Activated B cell treated with CpG ODN at 0.5 μM for 24 hours (primary cell): ENCODE results near the gene FZR1. TPM values are rescaled to one million over a fixed set of nuclear protein-coding genes. Genes with fewer than 3 reads are reported as not detected.
A peak's percentile ranks its signal among the peaks of the same experiment; 100 is the strongest.
"Not testable (repeated sequence)": the region's sequence is repeated elsewhere in the genome, so short reads cannot be mapped to it uniquely, and the experiment has no call there.

Source experiments
- ATAC-seq: fragments of 200-7000 bp; cut with Tn5 transposase; one replicate; pipeline ENCODE4 v1.10.0; 2021; ENCODE audit warnings: low read depth, mild to moderate bottlenecking, moderate library complexity
- CTCF ChIA-PET: fragments of 350-600 bp; sonication (Branson Sonifier 250); formaldehyde crosslinking; loops from one replicate; lab custom pipeline; 2021; ENCODE audit warnings: antibody characterized with exemption; lab: Charles Lee
- POLR2A ChIA-PET: fragments of 350-600 bp; sonication (Branson Sonifier 250); formaldehyde crosslinking; loops from one replicate; lab custom pipeline; 2021; ENCODE audit warnings: antibody characterized with exemption; lab: Charles Lee
- DNase-seq: peaks from one replicate; pipeline ENCODE4 v3.0.0; 2022
- H3K27ac Mint-ChIP-seq: one replicate; pipeline ENCODE4 v1.8.0; 2020; ENCODE audit warnings: mixed read lengths
- H3K27me3 Mint-ChIP-seq: one replicate; pipeline ENCODE4 v1.8.0; 2021; ENCODE audit warnings: mixed read lengths
- H3K36me3 Mint-ChIP-seq: one replicate; pipeline ENCODE4 v1.8.0; 2021; ENCODE audit warnings: low read depth, mixed read lengths
- H3K4me1 Mint-ChIP-seq: one replicate; pipeline ENCODE4 v1.8.0; 2021; ENCODE audit warnings: mixed read lengths
- H3K4me3 Mint-ChIP-seq: one replicate; pipeline ENCODE4 v1.8.0; 2020; ENCODE audit warnings: mild to moderate bottlenecking, mixed read lengths
- H3K9me3 Mint-ChIP-seq: one replicate; pipeline ENCODE4 v1.8.0; 2020; ENCODE audit warnings: mixed read lengths
- CTCF ChIP-seq: fragments of 200-600 bp; IDR thresholded peaks from one replicate; pipeline ENCODE4 v1.8.0; 2022; ENCODE audit warnings: antibody characterized with exemption, mild to moderate bottlenecking
- intact Hi-C: fragments of 100-400 bp; cut with micrococcal nuclease; formaldehyde crosslinking; loops from one replicate; pipeline ENCODE4 v1.15.1; 2024
- total RNA-seq: library from RNA; stranded (reverse); gene quantifications from 2 replicates; pipeline ENCODE4 v1.2.3, GENCODE V29; 2022

Gene FZR1
- total RNA-seq, 1 donor from 2014 or later: 66.0 TPM

GRCh38 chr19:3565139-3565538 is 59.0 kb downstream of the FZR1 start:
- no peak overlapping the region for H3K27ac Mint-ChIP-seq
- no peak for DNase-seq
- CTCF ChIA-PET: interaction anchor here (1.0 kb wide), 1 partner anchor 11 kb away, joined by 4 read pairs; no protein-coding TSS in a partner anchor
- no peak overlapping the region for H3K4me3 Mint-ChIP-seq
- no peak for TF ChIP-seq CTCF
- no peaks in the 10 kb centered on the region for H3K36me3 Mint-ChIP-seq
- intact Hi-C loops: no loop called here
- H3K9me3 Mint-ChIP-seq: no peaks in the 10 kb centered on the region
- ATAC-seq: no peak
- POLR2A ChIA-PET: no interaction called here
- H3K4me1 Mint-ChIP-seq: peaks cover 5% of the 10 kb centered on the region
- H3K27me3 Mint-ChIP-seq: no peaks in the 10 kb centered on the region

DNA sequence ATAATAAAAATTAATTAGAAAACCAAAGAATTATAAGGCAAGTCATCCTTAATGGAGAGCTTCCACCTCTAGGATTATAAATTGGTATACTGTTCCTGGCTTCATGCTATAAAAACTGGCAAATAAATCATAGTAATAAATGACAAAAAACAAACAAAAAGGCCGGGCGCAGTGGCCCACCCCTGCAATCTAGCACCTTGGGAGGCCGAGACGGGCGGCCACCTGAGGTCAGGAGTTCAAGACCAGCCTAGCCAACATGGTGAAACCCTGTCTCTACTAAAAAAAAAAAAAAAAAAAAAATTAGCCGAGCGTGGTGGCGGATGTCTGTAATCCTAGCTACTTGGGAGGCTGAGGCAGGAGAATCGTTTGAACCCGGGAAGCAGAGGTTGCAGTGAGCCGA is 63.9 kb downstream of the FZR1 start:
- intact Hi-C loops: loop anchor here (5.0 to 10.0 kb wide), 3 partner anchors 192 to 402 kb away; partner anchors contain the start of genes APBA3, DAPK3, MRPL54 and NCLN

GRCh38 chr19:3570606-3571011 is 64.5 kb downstream of the FZR1 start:
- Mint-ChIP-seq H3K36me3 (peaks cover 7% of the 10 kb centered on the region), H3K9me3 (no peaks in the 10 kb centered on the region), H3K4me1 (peaks cover 19% of the 10 kb centered on the region), H3K27me3 (no peaks in the 10 kb centered on the region), H3K27ac (no peak overlapping the region), H3K4me3 (no peak overlapping the region)
- ATAC-seq: no peak
- POLR2A ChIA-PET: interaction anchor here (0.6 kb wide), 1 partner anchor 17 kb away, joined by 4 read pairs; no protein-coding TSS in a partner anchor
- no peak for DNase-seq
- no peak for TF ChIP-seq CTCF
- CTCF ChIA-PET: no interaction called here
- intact Hi-C loops: loop anchor here (5.0 to 10.0 kb wide), 3 partner anchors 192 to 402 kb away; partner anchors contain the start of genes APBA3, DAPK3, MRPL54 and NCLN

More for the DNA sequence above, 63.9 kb downstream of the FZR1 start:
- POLR2A ChIA-PET: interaction anchor here (0.5 kb wide), 1 partner anchor 760 kb away, joined by 4 read pairs; no protein-coding TSS in a partner anchor
- ATAC-seq, H3K36me3 Mint-ChIP-seq, DNase-seq, H3K27me3 Mint-ChIP-seq, H3K4me3 Mint-ChIP-seq, H3K9me3 Mint-ChIP-seq, CTCF ChIA-PET, H3K27ac Mint-ChIP-seq: not testable (repeated sequence)
- peaks cover 15% of the 10 kb centered on the region for H3K4me1 Mint-ChIP-seq

- Mint-ChIP-seq H3K4me3 (peak overlapping the region; percentile 81), H3K27ac (peak overlapping the region; percentile 53), H3K9me3 (no peaks in the 10 kb centered on the region), H3K36me3 (peaks cover 9% of the 10 kb centered on the region), H3K27me3 (no peaks in the 10 kb centered on the region), H3K4me1 (peaks cover 19% of the 10 kb centered on the region)
- ATAC-seq (peak; percentile 95), DNase-seq (peak; percentile 94)
- ChIA-PET CTCF (no interaction called here), POLR2A (interaction anchor here (0.8 kb wide), 1 partner anchor 18 kb away, joined by 3 read pairs; no protein-coding TSS in a partner anchor)
- TF ChIP-seq CTCF: no peak
- intact Hi-C loops: loop anchor here (1.0 to 10.0 kb wide), 7 partner anchors 15 to 610 kb away; partner anchors contain the start of genes ANKRD24, APBA3, DAPK3 and FZR1
Measured at GRCh38 chr19:3572132-3572854, 66.2 kb downstream of the FZR1 start.

- peak within 1 kb of the TSS; percentile 81 for H3K4me3 Mint-ChIP-seq
- H3K4me1 Mint-ChIP-seq: peaks cover 19% of the 10 kb centered on the region
- peaks cover 9% of the 10 kb centered on the region for H3K36me3 Mint-ChIP-seq
- no peaks in the 10 kb centered on the region for H3K9me3 Mint-ChIP-seq
- no peak for TF ChIP-seq CTCF
- H3K27me3 Mint-ChIP-seq: no peaks in the 10 kb centered on the region
- intact Hi-C loops: loop anchor here (1.0 to 10.0 kb wide), 7 partner anchors 16 to 609 kb away; partner anchors contain the start of genes ANKRD24, APBA3, DAPK3 and FZR1
- ChIA-PET CTCF (no interaction called here), POLR2A (interaction anchor here (0.6 to 0.8 kb wide), 2 partner anchors 18 to 21 kb away, joined by 3 to 6 read pairs; no protein-coding TSS in a partner anchor)
- DNase-seq (no peak), ATAC-seq (no peak)
- peak within 1 kb of the TSS; percentile 53 for H3K27ac Mint-ChIP-seq
Measured at GRCh38 chr19:3572855-3573161, 66.7 kb downstream of the FZR1 start, which contains the start of gene HMG20B. Gene HMG20B, plus strand, starts transcription at chr19:3572944. Its CDS starts 366 bp downstream, at chr19:3573310.
